Sigmoid colon (tissue), 7 donors: Measurements from ENCODE around the gene PLEKHM2. TPM values are rescaled to one million over a fixed set of nuclear protein-coding genes. Genes with fewer than 3 reads are reported as not detected.

Experiments
- DNase-seq: peaks from one replicate; pipeline ENCODE4 v3.0.0-alpha.2; 2019
- H3K27ac ChIP-seq, 4 donors: fragments of 200-600 bp; sonication (generic); one replicate each; pipeline ENCODE4 v1.5.1; 2016 to 2019; ENCODE audit warnings: mild to moderate bottlenecking in 1 of 4
- H3K27me3 ChIP-seq, 3 donors: fragments of 200-600 bp; sonication (generic); one replicate each; pipeline ENCODE4 v1.5.1; 2019; ENCODE audit warnings: mild to moderate bottlenecking in 1 of 3
- H3K36me3 ChIP-seq, 4 donors: fragments of 200-600 bp; sonication (generic); one replicate each; pipeline ENCODE4 v1.5.1; 2016 to 2019
- H3K4me1 ChIP-seq, 4 donors: fragments of 200-600 bp; sonication (generic); one replicate each; pipeline ENCODE4 v1.5.1; 2017 to 2019
- H3K4me3 ChIP-seq, 4 donors: fragments of 200-600 bp; sonication (generic); one replicate each; pipeline ENCODE4 v1.5.1; 2017 to 2019; ENCODE audit warnings: mild to moderate bottlenecking in 2 of 4, moderate library complexity in 1 of 4
- H3K9me3 ChIP-seq, 4 donors: fragments of 200-600 bp in 3 of 4; sonication (generic) in 3 of 4; one replicate each; pipeline versions ENCODE4 v1.5.1 to v1.6.1; 2013 to 2019
- EP300 ChIP-seq, 4 donors: sonication (generic); formaldehyde crosslinking; IDR thresholded peaks; one replicate each; pipeline ENCODE4 v1.6.1; 2017; ENCODE audit warnings: antibody characterized with exemption in 4 of 4
- POLR2A ChIP-seq, 2 donors: fragments of 450-650 bp; IDR thresholded peaks; one replicate each; pipeline ENCODE4 v1.6.1; 2016; ENCODE audit warnings: antibody characterized with exemption in 2 of 2, mild to moderate bottlenecking in 2 of 2, moderate library complexity in 2 of 2
- POLR2AphosphoS5 ChIP-seq, 4 donors: sonication (generic); formaldehyde crosslinking; IDR thresholded peaks; one replicate each; pipeline ENCODE4 v1.6.1; 2017; ENCODE audit warnings: antibody characterized with exemption in 4 of 4
- WGBS, 2 donors: extraction: QIAGEN DNeasy Blood & Tissue Kit; methylation state at CpG; one replicate each; pipeline ENCODE4 v1.1.7; 2013; 5-methylcytosine and 5-hydroxymethylcytosine counted together
- intact Hi-C: fragments of 100-400 bp; cut with DNase I; formaldehyde crosslinking; loops from one replicate; pipeline ENCODE4 v1.15.1; 2023
- polyA plus RNA-seq, 3 donors: library from polyadenylated mRNA; stranded (reverse); fragments of 200-250 nt; gene quantifications; one replicate each; pipeline ENCODE4 v1.2.3, GENCODE V29; 2013
- total RNA-seq, 4 donors: library from RNA; depleted of rRNA; stranded (reverse); fragments of >200 nt; gene quantifications; one replicate each; pipeline ENCODE4 v1.1.0, GENCODE V29; 2016
- TF ChIP-seq, protein P1 (sequence below), 4 experiments: fragments of 450-650 bp in 3 of 4; fragments of 200-600 bp in 1 of 4; IDR thresholded peaks; one replicate each; pipeline ENCODE4 v1.5.1; 2016 to 2019; ENCODE audit warnings: antibody characterized with exemption in 4 of 4, mild to moderate bottlenecking in 3 of 4, moderate library complexity in 2 of 4
- donor health status: healthy with polysubstance abuse.
- donor health status: Bipolar disorder and iron deficiency.
- donor health status: healthy.

The PLEKHM2 gene
- total and polyA plus RNA-seq, 7 donors = 19.8 to 49.6 (median 28.9) TPM

DNA sequence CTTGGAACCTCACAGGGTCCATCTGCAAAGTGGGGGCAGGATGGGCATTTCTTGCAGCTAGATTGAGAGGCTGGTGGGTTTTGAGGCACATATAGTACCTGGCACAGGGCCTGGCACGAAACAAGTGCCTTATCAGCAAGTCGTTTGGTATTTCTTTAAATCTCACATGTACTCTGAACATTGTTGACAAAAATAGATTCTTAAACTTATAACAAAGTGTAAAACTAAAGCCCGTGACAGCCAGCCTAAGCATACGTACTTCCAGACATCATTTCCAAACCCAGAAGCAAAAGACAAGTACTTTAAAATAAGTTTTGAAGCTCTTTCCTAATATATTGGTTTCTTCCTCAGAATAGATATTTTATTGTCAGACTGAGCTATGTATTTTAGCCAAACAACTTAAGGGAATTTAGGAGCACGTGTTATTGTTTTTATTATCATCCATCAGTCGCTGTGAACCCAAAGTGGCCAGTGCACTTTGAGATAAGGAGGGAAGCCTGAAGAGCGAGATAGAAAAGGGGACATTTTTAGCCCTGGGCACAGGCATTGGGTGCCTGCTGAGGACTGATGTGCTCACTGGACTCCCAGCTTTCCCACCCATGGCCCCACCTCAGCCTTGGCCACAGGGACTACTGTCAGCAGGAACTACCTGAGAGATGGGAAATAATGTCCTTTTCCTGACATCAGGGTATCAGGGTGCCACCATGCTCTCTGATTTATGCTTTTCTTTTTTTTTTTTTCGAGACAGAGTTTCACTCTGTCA is 77.4 kb downstream of the PLEKHM2 start:
- Histone ChIP-seq H3K9me3 (no peaks in the 10 kb centered on the region), H3K27me3 (peaks cover 0 to 13% (median 2%) of the 10 kb centered on the region in 3 donors), H3K27ac (peak overlapping the region; percentile 63 to 84 (median 80)), H3K4me3 (peak overlapping the region in 2 of 4 donors; percentile 84 to 91), H3K4me1 (peaks cover 0 to 54% (median 44%) of the 10 kb centered on the region in 4 donors), H3K36me3 (peaks cover 0 to 20% (median 5%) of the 10 kb centered on the region in 4 donors)
- WGBS, 2 donors = 59 to 64% methylated on average over 8 of the region's 8 CpGs
- intact Hi-C loops = loop anchor here (5.0 kb wide), 1 partner anchor 159 kb away; no protein-coding TSS in a partner anchor
- TF ChIP-seq, protein P1, sequence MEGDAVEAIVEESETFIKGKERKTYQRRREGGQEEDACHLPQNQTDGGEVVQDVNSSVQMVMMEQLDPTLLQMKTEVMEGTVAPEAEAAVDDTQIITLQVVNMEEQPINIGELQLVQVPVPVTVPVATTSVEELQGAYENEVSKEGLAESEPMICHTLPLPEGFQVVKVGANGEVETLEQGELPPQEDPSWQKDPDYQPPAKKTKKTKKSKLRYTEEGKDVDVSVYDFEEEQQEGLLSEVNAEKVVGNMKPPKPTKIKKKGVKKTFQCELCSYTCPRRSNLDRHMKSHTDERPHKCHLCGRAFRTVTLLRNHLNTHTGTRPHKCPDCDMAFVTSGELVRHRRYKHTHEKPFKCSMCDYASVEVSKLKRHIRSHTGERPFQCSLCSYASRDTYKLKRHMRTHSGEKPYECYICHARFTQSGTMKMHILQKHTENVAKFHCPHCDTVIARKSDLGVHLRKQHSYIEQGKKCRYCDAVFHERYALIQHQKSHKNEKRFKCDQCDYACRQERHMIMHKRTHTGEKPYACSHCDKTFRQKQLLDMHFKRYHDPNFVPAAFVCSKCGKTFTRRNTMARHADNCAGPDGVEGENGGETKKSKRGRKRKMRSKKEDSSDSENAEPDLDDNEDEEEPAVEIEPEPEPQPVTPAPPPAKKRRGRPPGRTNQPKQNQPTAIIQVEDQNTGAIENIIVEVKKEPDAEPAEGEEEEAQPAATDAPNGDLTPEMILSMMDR (IDR thresholded peaks at IDR 0.05) = no peak
- TF ChIP-seq EP300 (IDR thresholded peaks at IDR 0.05) (no peak), POLR2AphosphoS5 (IDR thresholded peaks at IDR 0.05) (no peak), POLR2A (IDR thresholded peaks at IDR 0.05) (no peak)
- DNase-seq = no peak

GRCh38 chr1:15762546-15762945 is 78.4 kb downstream of the PLEKHM2 start:
- H3K9me3 ChIP-seq = no peaks in the 10 kb centered on the region
- peaks cover 0 to 52% (median 43%) of the 10 kb centered on the region in 4 donors for H3K4me1 ChIP-seq
- H3K27me3 ChIP-seq = peaks cover 0 to 13% (median 2%) of the 10 kb centered on the region in 3 donors
- peaks cover 0 to 26% (median 7%) of the 10 kb centered on the region in 4 donors for H3K36me3 ChIP-seq
- no peak overlapping the region for H3K4me3 ChIP-seq
- no peak overlapping the region for H3K27ac ChIP-seq
- DNase-seq = no peak
- intact Hi-C loops = loop anchor here (5.0 kb wide), 1 partner anchor 160 kb away; no protein-coding TSS in a partner anchor
- WGBS, 2 donors = 75 to 80% methylated on average over 10 of the region's 10 CpGs
- TF ChIP-seq POLR2AphosphoS5 (IDR thresholded peaks at IDR 0.05) (no peak), EP300 (IDR thresholded peaks at IDR 0.05) (no peak), POLR2A (IDR thresholded peaks at IDR 0.05) (no peak)
- TF ChIP-seq, protein P1 (IDR thresholded peaks at IDR 0.05) = no peak

DNA sequence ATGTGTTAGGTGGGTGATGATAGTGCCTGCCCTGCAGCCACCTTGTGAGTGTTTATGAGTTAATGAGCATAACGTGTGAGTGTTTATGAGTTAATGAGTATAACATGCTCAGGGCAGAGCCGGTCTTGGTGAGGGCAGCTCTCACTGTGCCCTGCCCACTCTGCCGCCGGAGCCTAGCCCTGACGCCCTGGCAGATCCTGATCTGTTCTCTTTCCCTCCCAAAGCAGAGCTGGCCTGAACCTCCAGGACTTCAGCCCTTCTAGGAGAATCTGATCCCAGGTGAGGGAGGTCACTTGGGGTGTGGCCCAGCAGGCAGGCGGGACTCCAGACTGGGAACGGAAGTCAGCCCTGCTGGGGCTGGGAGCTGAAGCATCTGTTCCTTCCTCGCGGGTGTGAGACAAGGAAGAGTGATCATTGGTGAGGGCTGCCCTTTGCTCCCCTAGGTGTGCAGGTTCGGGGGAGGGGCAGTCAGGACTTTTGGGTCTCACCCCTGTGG is 80.2 kb downstream of the PLEKHM2 start:
- intact Hi-C loops = loop anchor here (5.0 kb wide), 1 partner anchor 162 kb away; no protein-coding TSS in a partner anchor
- Histone ChIP-seq H3K27me3 (peaks cover 0 to 9% (median 0%) of the 10 kb centered on the region in 3 donors), H3K9me3 (no peaks in the 10 kb centered on the region), H3K4me3 (no peak overlapping the region), H3K4me1 (peaks cover 0 to 35% (median 30%) of the 10 kb centered on the region in 4 donors), H3K27ac (no peak overlapping the region), H3K36me3 (peaks cover 0 to 44% (median 22%) of the 10 kb centered on the region in 4 donors)
- TF ChIP-seq EP300 (IDR thresholded peaks at IDR 0.05) = no peak
- peak in 1 of 2 donors; percentile 29 for TF ChIP-seq POLR2A (IDR thresholded peaks at IDR 0.05)
- WGBS, 2 donors = 9 to 52% methylated on average over 10 of the region's 10 CpGs
- DNase-seq = no peak

DNA sequence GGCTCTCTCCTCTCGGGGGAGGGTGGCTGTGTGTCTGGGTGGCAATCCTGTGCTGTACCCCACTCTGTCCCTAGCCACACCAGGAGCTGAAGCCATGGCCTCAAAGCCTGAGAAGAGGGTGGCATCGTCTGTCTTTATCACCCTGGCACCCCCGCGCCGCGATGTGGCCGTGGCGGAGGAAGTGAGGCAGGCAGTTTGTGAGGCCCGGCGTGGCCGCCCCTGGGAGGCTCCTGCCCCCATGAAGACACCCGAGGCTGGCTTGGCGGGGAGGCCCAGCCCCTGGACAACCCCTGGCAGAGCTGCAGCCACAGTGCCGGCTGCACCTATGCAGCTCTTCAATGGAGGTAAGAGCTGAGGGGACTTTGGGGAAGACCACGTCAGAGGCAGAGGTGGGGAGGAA is 80.8 kb downstream of the PLEKHM2 start:
- intact Hi-C loops = loop anchor here (5.0 kb wide), 1 partner anchor 163 kb away; no protein-coding TSS in a partner anchor
- peaks cover 0 to 29% (median 24%) of the 10 kb centered on the region in 4 donors for H3K4me1 ChIP-seq
- DNase-seq = no peak
- 50 to 73% methylated on average over 15 of the region's 15 CpGs for WGBS, 2 donors
- no peak overlapping the region for H3K27ac ChIP-seq
- H3K27me3 ChIP-seq = peaks cover 0 to 4% (median 0%) of the 10 kb centered on the region in 3 donors
- no peaks in the 10 kb centered on the region for H3K9me3 ChIP-seq
- no peak for TF ChIP-seq EP300 (IDR thresholded peaks at IDR 0.05)
- TF ChIP-seq POLR2AphosphoS5 (IDR thresholded peaks at IDR 0.05) = no peak
- TF ChIP-seq POLR2A (IDR thresholded peaks at IDR 0.05) = no peak
- TF ChIP-seq, protein P1 (IDR thresholded peaks at IDR 0.05) = no peak
- H3K4me3 ChIP-seq = no peak overlapping the region
- peaks cover 0 to 49% (median 22%) of the 10 kb centered on the region in 4 donors for H3K36me3 ChIP-seq
